Right atrium auricular region (tissue), 2 donors: Measurements from ENCODE around the gene PTPRC. TPM values are rescaled to one million over a fixed set of nuclear protein-coding genes. Genes with fewer than 3 reads are reported as not detected.

Source experiments
- DNase-seq: peaks from one replicate; pipeline ENCODE4 v3.0.0-alpha.2; 2019; ENCODE audit warnings: low spot score
- H3K27ac ChIP-seq, 2 donors: fragments of 200-600 bp; sonication (generic); 1 replicate in 1 of 2; 2 replicates in 1 of 2; pipeline ENCODE4 v1.5.1; 2016 to 2019
- H3K27me3 ChIP-seq, 2 donors: fragments of 200-600 bp; sonication (generic); one replicate each; pipeline versions ENCODE4 v1.5.1 to v1.6.0; 2017 to 2019
- H3K36me3 ChIP-seq: fragments of 200-600 bp; sonication (generic); one replicate; pipeline ENCODE4 v1.5.1; 2016
- H3K4me1 ChIP-seq, 2 donors: fragments of 200-600 bp; sonication (generic); one replicate each; pipeline versions ENCODE4 v1.5.1 to v1.6.0; 2017 to 2019
- H3K4me3 ChIP-seq, 2 donors: fragments of 200-600 bp; sonication (generic); 1 replicate in 1 of 2; 2 replicates in 1 of 2; pipeline ENCODE4 v1.5.1; 2017 to 2019; ENCODE audit warnings: mild to moderate bottlenecking in 1 of 2, moderate library complexity in 1 of 2
- H3K9me3 ChIP-seq, 2 donors: fragments of 200-600 bp; sonication (generic); one replicate each; pipeline ENCODE4 v1.5.1; 2019
- CTCF ChIP-seq, 2 donors: fragments of 200-600 bp; sonication (generic); IDR thresholded peaks; one replicate each; pipeline ENCODE4 v1.5.1; 2019; ENCODE audit warnings: antibody characterized with exemption in 2 of 2
- total RNA-seq, 2 donors: library from RNA; depleted of rRNA; stranded (reverse); fragments of >200 nt; gene quantifications; one replicate each; pipeline ENCODE4 v1.1.0, GENCODE V29; 2016

The PTPRC gene
- total RNA-seq, 2 donors from 2014 or later = 5.5 to 10.1 TPM

- Histone ChIP-seq H3K36me3 (no peaks in the 10 kb centered on the region), H3K4me1 (no peaks in the 10 kb centered on the region), H3K9me3 (no peaks in the 10 kb centered on the region), H3K27ac (no peak overlapping the region), H3K27me3 (no peaks in the 10 kb centered on the region), H3K4me3 (no peak overlapping the region)
- no peak for DNase-seq
- no peak for TF ChIP-seq CTCF (IDR thresholded peaks at IDR 0.05)
These were observed 108.3 kb downstream of the PTPRC start for GRCh38 chr1:198747127-198747526.

DNA sequence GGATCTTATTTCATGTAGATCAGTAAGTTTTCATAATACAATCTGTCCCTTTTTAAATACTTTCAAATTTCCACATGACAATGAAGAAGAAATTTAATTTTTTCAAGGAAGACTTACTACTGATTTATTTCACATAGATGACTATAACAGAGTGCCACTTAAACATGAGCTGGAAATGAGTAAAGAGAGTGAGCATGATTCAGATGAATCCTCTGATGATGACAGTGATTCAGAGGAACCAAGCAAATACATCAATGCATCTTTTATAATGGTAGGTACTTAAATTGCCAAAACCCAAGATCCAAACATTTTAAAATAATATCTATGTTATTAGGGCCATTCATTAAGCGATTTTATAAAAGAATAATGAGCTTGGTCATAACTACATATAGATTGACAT is 110.4 kb downstream of the PTPRC start:
- no peak overlapping the region for H3K4me3 ChIP-seq
- no peaks in the 10 kb centered on the region for H3K4me1 ChIP-seq
- DNase-seq = no peak
- no peaks in the 10 kb centered on the region for H3K36me3 ChIP-seq
- no peak for TF ChIP-seq CTCF (IDR thresholded peaks at IDR 0.05)
- H3K9me3 ChIP-seq = no peaks in the 10 kb centered on the region
- H3K27me3 ChIP-seq = no peaks in the 10 kb centered on the region
- H3K27ac ChIP-seq = no peak overlapping the region

DNA sequence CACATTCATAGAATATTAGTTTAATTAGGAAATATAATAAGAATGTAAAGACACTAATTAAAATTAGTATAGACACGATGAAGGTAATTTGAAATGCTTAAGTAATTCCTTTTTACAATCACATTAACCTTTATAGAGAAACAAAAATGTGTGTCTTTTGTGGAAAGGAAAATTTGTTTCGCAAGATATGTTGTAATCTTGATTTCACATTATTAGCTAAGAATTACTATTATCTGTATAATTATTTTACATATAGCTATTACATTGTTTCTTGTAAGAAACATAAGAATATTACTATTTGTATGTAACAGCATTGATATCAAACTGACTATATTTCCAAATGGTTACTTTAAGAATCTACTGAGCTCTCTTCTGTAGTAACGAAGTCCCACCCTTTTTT is 111.2 kb downstream of the PTPRC start:
- no peaks in the 10 kb centered on the region for H3K27me3 ChIP-seq
- H3K36me3 ChIP-seq = no peaks in the 10 kb centered on the region
- no peaks in the 10 kb centered on the region for H3K9me3 ChIP-seq
- H3K4me1 ChIP-seq = no peaks in the 10 kb centered on the region
- no peak overlapping the region for H3K27ac ChIP-seq
- TF ChIP-seq CTCF (IDR thresholded peaks at IDR 0.05) = no peak
- H3K4me3 ChIP-seq = no peak overlapping the region
- no peak for DNase-seq

GRCh38 chr1:198751741-198752140 is 112.9 kb downstream of the PTPRC start:
- Histone ChIP-seq H3K4me1 (no peaks in the 10 kb centered on the region), H3K27ac (no peak overlapping the region), H3K36me3 (no peaks in the 10 kb centered on the region), H3K27me3 (no peaks in the 10 kb centered on the region), H3K9me3 (no peaks in the 10 kb centered on the region), H3K4me3 (no peak overlapping the region)
- TF ChIP-seq CTCF (IDR thresholded peaks at IDR 0.05) = no peak
- no peak for DNase-seq

DNA sequence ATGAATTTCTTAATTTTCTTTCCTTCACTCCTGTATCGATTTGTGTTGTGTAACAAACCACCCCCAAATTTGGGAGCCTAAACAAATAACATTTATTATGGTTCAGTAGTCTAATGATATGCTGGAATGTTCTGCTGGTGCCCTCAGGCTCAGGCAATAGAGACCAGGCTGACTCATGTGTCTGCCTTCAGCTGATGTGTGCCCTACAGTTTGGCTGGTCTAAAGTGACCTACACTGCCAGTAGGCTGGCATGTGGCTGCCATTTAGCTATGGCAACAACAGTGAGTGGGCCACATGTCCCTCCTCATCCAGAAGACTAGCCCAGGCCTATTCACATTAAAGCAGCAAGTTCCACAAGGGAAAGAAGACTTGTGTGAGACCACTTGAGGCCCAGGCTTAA is 115.8 kb downstream of the PTPRC start:
- DNase-seq = no peak
- no peak overlapping the region for H3K27ac ChIP-seq
- H3K27me3 ChIP-seq = no peaks in the 10 kb centered on the region
- H3K4me3 ChIP-seq = no peak overlapping the region
- TF ChIP-seq CTCF (IDR thresholded peaks at IDR 0.05) = no peak
- H3K4me1 ChIP-seq = no peaks in the 10 kb centered on the region
- no peaks in the 10 kb centered on the region for H3K36me3 ChIP-seq
- no peaks in the 10 kb centered on the region for H3K9me3 ChIP-seq

GRCh38 chr1:198755715-198756114 is 116.9 kb downstream of the PTPRC start:
- no peaks in the 10 kb centered on the region for H3K4me1 ChIP-seq
- no peaks in the 10 kb centered on the region for H3K9me3 ChIP-seq
- no peak overlapping the region for H3K27ac ChIP-seq
- no peak for TF ChIP-seq CTCF (IDR thresholded peaks at IDR 0.05)
- H3K4me3 ChIP-seq = no peak overlapping the region
- no peaks in the 10 kb centered on the region for H3K36me3 ChIP-seq
- H3K27me3 ChIP-seq = no peaks in the 10 kb centered on the region
- no peak for DNase-seq
